T-cell (primary cell): ENCODE data around the gene PAQR8. TPM values are rescaled to one million over a fixed set of nuclear protein-coding genes. Genes with fewer than 3 reads are reported as not detected.
"Not testable (repeated sequence)": the region's sequence is repeated elsewhere in the genome, so short reads cannot be mapped to it uniquely, and the experiment has no call there.

Source experiments
- ATAC-seq, 4 experiments: fragments of 200-7000 bp in 3 of 4; fragments of 150-1000 bp in 1 of 4; cut with Tn5 transposase; replicated peaks in 1 of 4; 1 replicate in 3 of 4; 2 replicates in 1 of 4; pipeline ENCODE4 v1.10.0; 2021; ENCODE audit warnings: moderate library complexity in 3 of 4, mild to moderate bottlenecking in 2 of 4, moderate number of reproducible peaks in 1 of 4
- CTCF ChIA-PET, 2 donors: fragments of 300-600 bp; sonication (Branson Sonifier 250); formaldehyde crosslinking; loops; one replicate each; lab custom pipeline; 2022; ENCODE audit warnings: antibody characterized with exemption in 2 of 2; lab: Charles Lee
- POLR2A ChIA-PET, 2 donors: fragments of 300-600 bp; sonication (Branson Sonifier 250); formaldehyde crosslinking; loops; one replicate each; lab custom pipeline; 2022; ENCODE audit warnings: antibody characterized with exemption in 2 of 2; lab: Charles Lee
- DNase-seq, 35 experiments: peaks; one replicate each; pipeline versions ENCODE4 v3.0.0 to v3.0.0-alpha.2; 2013 to 2023
- H3K27ac ChIP-seq: one replicate; pipeline ENCODE4 v1.5.1; 2013; ENCODE audit warnings: low read length
- H3K27me3 ChIP-seq, 2 experiments: replicated peaks in 1 of 2; 1 replicate in 1 of 2; 2 replicates in 1 of 2; pipeline versions ENCODE4 v1.6.1 to v1.7.0; 2013; ENCODE audit warnings: low read length in 1 of 2, mixed read lengths in 1 of 2; ENCODE audit not compliant: control insufficient read depth in 2 of 2, insufficient read depth in 2 of 2; ENCODE audit errors: extremely low read depth in 1 of 2
- H3K36me3 ChIP-seq, 2 donors: 1 replicate in 1 of 2; 2 replicates in 1 of 2; pipeline versions ENCODE4 v1.6.1 to v1.7.0; 2013; ENCODE audit warnings: low read length in 1 of 2; ENCODE audit not compliant: control insufficient read depth in 2 of 2, insufficient read depth in 1 of 2; ENCODE audit errors: extremely low read depth in 1 of 2
- H3K4me1 ChIP-seq, 2 experiments: 1 replicate in 1 of 2; 2 replicates in 1 of 2; pipeline versions ENCODE4 v1.6.1 to v1.7.0; 2013; ENCODE audit warnings: low read length in 2 of 2, mixed read lengths in 1 of 2; ENCODE audit not compliant: insufficient read depth in 2 of 2, control insufficient read depth in 1 of 2; ENCODE audit errors: extremely low read depth in 1 of 2
- H3K4me3 ChIP-seq, 2 donors: 1 replicate in 1 of 2; 2 replicates in 1 of 2; pipeline versions ENCODE4 v1.5.1 to v1.7.0; 2013; ENCODE audit warnings: mild to moderate bottlenecking in 2 of 2, low read length in 1 of 2, moderate library complexity in 1 of 2; ENCODE audit not compliant: control insufficient read depth in 1 of 2; ENCODE audit errors: extremely low read depth in 1 of 2
- H3K9me3 ChIP-seq: 2 replicates; pipeline ENCODE4 v1.7.0; 2013
- H3K27ac Mint-ChIP-seq, 2 donors: one replicate each; pipeline ENCODE4 v1.8.0; 2020 to 2021; ENCODE audit warnings: mild to moderate bottlenecking in 2 of 2, mixed read lengths in 2 of 2
- H3K27me3 Mint-ChIP-seq, 2 donors: one replicate each; pipeline ENCODE4 v1.8.0; 2021 to 2022; ENCODE audit warnings: mixed read lengths in 2 of 2
- H3K36me3 Mint-ChIP-seq: one replicate; pipeline ENCODE4 v1.8.0; 2021; ENCODE audit warnings: mixed read lengths
- H3K4me1 Mint-ChIP-seq, 3 donors: one replicate each; pipeline ENCODE4 v1.8.0; 2020 to 2022; ENCODE audit warnings: mixed read lengths in 3 of 3, mild to moderate bottlenecking in 1 of 3
- H3K4me3 Mint-ChIP-seq, 3 donors: one replicate each; pipeline ENCODE4 v1.8.0; 2020 to 2022; ENCODE audit warnings: mild to moderate bottlenecking in 3 of 3, mixed read lengths in 3 of 3, moderate library complexity in 3 of 3
- H3K9me3 Mint-ChIP-seq, 3 donors: one replicate each; pipeline ENCODE4 v1.8.0; 2020 to 2022; ENCODE audit warnings: mixed read lengths in 3 of 3
- WGBS: methylation state at CpG from one replicate; pipeline ENCODE4 v1.1.5; 2013; ENCODE audit warnings: missing lambda C conversion rate; ENCODE audit not compliant: insufficient coverage; 5-methylcytosine and 5-hydroxymethylcytosine counted together
- total RNA-seq, 35 experiments: library from RNA in 6 of 35; stranded (reverse) in 6 of 35; fragments of 120-200 nt in 1 of 35; gene quantifications; one replicate each; pipeline versions ENCODE4 v1.2.1 to v1.2.4 and lab custom pipeline; 2013 to 2026

PAQR8 gene
- total RNA-seq, 5 donors from 2014 or later (not counting 1 experiment from before 2014, with no cell fraction given): 12.0 to 35.2 (median 30.2) TPM

DNA sequence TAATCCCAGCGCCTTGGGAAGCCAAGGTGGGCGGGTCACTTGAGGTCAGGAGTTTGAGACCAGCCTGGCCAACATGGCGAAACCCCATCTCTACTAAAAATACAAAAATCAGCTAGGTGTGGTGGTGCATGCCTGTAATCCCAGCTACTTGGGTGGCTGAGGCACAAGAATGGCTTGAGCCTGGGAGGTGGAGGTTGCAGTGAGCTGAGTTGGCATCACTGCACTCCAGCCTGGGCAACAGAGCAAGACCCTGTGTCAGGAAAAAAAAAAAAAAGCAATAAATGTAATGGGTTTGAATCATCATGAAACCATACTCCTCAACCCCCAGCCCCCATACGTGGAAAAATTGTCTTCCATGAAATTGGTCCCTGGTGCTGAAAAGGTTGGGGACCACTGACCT, 26.2 kb downstream of the PAQR8 start:
- no CpG with 5 or more reads among the region's 4 CpGs for WGBS
- Histone ChIP-seq H3K27ac (peak overlapping the region; percentile 89), H3K4me1 (peaks cover 34 to 54% of the 10 kb centered on the region in 2 experiments)
- not testable (repeated sequence) for ATAC-seq, H3K27me3 Mint-ChIP-seq, H3K4me3 ChIP-seq, DNase-seq, H3K9me3 ChIP-seq, H3K9me3 Mint-ChIP-seq, H3K36me3 ChIP-seq, H3K27me3 ChIP-seq, H3K4me3 Mint-ChIP-seq
- peak overlapping the region; percentile 96 to 98 for H3K27ac Mint-ChIP-seq
- CTCF ChIA-PET: interaction anchor here (0.7 to 4.8 kb wide), 7 partner anchors 12 to 127 kb away, joined by 3 to 28 read pairs (median 8); no protein-coding TSS in a partner anchor
- peaks cover 19% of the 10 kb centered on the region for H3K36me3 Mint-ChIP-seq
- POLR2A ChIA-PET: interaction anchor here in 1 of 2 donors (0.7 kb wide), 1 partner anchor 11 kb away, joined by 6 read pairs; no protein-coding TSS in a partner anchor
- peaks cover 84 to 92% (median 88%) of the 10 kb centered on the region in 3 donors for H3K4me1 Mint-ChIP-seq

DNA sequence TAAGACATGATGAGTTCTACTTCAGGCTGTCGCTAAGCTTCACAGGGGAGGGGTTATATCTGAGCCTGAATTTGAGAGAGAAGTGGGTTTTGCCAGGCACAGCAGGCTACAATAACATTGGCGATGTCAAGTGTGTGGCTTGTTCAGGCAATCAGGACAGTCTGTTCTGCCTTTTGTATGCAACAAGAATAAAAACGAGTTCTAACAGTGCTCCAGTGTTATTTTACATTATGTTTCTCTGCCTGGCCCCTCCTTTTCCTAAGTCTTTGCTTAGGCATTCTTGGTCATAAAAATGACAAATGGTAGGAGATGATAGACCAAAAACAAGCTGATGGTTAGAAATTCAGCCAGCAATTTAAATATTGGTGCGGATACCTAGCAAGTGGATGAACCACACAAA, 26.8 kb downstream of the PAQR8 start:
- H3K9me3 Mint-ChIP-seq: peaks cover 0 to 3% (median 0%) of the 10 kb centered on the region in 3 donors
- WGBS: 61% methylated on average over 3 of the region's 4 CpGs
- H3K36me3 Mint-ChIP-seq: peaks cover 17% of the 10 kb centered on the region
- no peaks in the 10 kb centered on the region for H3K27me3 Mint-ChIP-seq
- Histone ChIP-seq H3K27ac (peak overlapping the region; percentile 89), H3K27me3 (no peaks in the 10 kb centered on the region), H3K36me3 (peaks cover 0 to 7% of the 10 kb centered on the region in 2 donors), H3K9me3 (no peaks in the 10 kb centered on the region), H3K4me1 (peaks cover 41 to 57% of the 10 kb centered on the region in 2 experiments), H3K4me3 (no peak overlapping the region)
- ATAC-seq: no peak
- peak in 3 of 35 experiments; percentile 17 to 63 (median 41) for DNase-seq
- peak overlapping the region in 1 of 3 donors; percentile 81 for H3K4me3 Mint-ChIP-seq
- peak overlapping the region; percentile 96 to 98 for H3K27ac Mint-ChIP-seq
- ChIA-PET CTCF (interaction anchor here (0.6 to 4.8 kb wide), 13 partner anchors 9 to 263 kb away, joined by 3 to 88 read pairs (median 9); no protein-coding TSS in a partner anchor), POLR2A (interaction anchor here in 1 of 2 donors (1.7 to 1.9 kb wide), 3 partner anchors 10 to 104 kb away, joined by 8 to 17 read pairs (median 9); partner anchors contain the start of genes MCM3 and PAQR8)
- H3K4me1 Mint-ChIP-seq: peaks cover 87 to 96% (median 92%) of the 10 kb centered on the region in 3 donors

DNA sequence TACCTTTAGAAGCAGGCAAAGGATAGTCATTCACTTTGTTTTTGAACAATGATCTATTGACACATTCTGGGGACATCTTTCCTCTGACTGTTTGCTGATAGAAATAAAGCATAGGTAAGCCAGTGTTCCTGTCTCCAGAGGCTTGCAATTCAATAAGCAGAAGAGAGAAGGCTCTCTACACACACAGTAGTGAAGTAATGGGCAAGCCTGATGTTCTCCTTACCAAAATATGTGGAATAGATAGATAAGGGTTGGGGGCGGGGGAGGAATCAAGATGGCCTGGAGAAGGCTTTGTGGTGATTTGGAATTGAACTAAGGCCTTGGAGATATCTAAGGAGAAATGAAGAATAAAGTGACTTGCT, 27.3 kb downstream of the PAQR8 start:
- Mint-ChIP-seq H3K27ac (peak overlapping the region; percentile 96 to 98), H3K27me3 (no peaks in the 10 kb centered on the region), H3K36me3 (peaks cover 12% of the 10 kb centered on the region), H3K4me1 (peaks cover 87 to 96% (median 92%) of the 10 kb centered on the region in 3 donors), H3K9me3 (peaks cover 0 to 3% (median 0%) of the 10 kb centered on the region in 3 donors), H3K4me3 (peak overlapping the region; percentile 68 to 81 (median 81))
- Histone ChIP-seq H3K36me3 (peaks cover 0 to 7% of the 10 kb centered on the region in 2 donors), H3K4me1 (peaks cover 45 to 60% of the 10 kb centered on the region in 2 experiments), H3K27me3 (no peaks in the 10 kb centered on the region), H3K4me3 (no peak overlapping the region), H3K9me3 (no peaks in the 10 kb centered on the region), H3K27ac (peak overlapping the region; percentile 89)
- DNase-seq: peak in 2 of 35 experiments; percentile 25 to 26
- ATAC-seq: peak in 1 of 4 experiments; percentile 8
- ChIA-PET POLR2A (interaction anchor here (0.6 to 2.0 kb wide), 7 partner anchors 10 to 104 kb away, joined by 3 to 17 read pairs (median 8); partner anchors contain the start of genes MCM3 (in 1 of the 2) and PAQR8 (in 1 of the 2)), CTCF (interaction anchor here (0.6 to 4.8 kb wide), 24 partner anchors 9 to 281 kb away, joined by 3 to 88 read pairs (median 6); partner anchors contain the start of genes EFHC1 (in 1 of the 2), MCM3 (in 1 of the 2) and PAQR8 (in 1 of the 2))
- 75% methylated on average over 1 of the region's 1 CpG for WGBS

DNA sequence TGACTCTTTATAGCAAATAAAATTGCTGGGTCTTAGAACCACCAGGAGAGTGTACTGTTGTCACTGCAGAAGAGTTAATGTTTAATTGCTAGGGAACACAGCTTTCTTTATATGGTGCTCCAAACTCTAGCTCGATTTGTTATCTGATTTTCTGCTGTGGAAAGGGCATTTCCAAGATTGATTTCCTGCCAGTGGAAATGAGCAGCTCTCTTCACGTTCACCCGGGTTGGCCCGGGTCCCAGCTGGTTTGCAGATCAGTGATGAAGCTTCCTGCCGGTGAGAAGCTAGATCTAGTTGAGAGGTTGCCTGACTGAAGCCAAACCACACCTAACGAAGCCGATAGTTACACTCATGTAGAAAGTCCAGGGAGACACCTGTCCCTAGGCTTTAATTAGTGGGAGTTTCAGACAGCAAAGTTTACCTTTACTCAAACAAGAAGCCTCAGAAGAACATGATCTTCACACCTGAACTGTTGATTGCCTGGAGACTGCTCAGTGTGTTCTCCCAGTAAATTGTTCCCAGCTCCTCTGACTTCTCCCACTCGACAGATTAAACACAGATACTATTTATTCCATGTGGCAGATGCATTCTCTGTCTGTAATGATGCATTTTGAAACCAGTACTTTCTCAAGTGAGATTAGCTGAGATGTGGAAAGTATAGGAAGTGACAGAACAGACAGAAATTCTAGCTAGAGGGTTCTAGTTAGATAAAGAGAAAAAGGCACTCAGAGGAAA, 27.8 kb downstream of the PAQR8 start:
- H3K27me3 Mint-ChIP-seq: no peaks in the 10 kb centered on the region
- peak overlapping the region; percentile 68 to 81 (median 81) for H3K4me3 Mint-ChIP-seq
- peaks cover 0 to 7% of the 10 kb centered on the region in 2 donors for H3K36me3 ChIP-seq
- peak overlapping the region; percentile 96 to 98 for H3K27ac Mint-ChIP-seq
- H3K9me3 Mint-ChIP-seq: peaks cover 0 to 3% (median 0%) of the 10 kb centered on the region in 3 donors
- H3K27me3 ChIP-seq: no peaks in the 10 kb centered on the region
- peaks cover 85 to 96% (median 92%) of the 10 kb centered on the region in 3 donors for H3K4me1 Mint-ChIP-seq
- H3K27ac ChIP-seq: peak overlapping the region; percentile 89
- peaks cover 8% of the 10 kb centered on the region for H3K36me3 Mint-ChIP-seq
- no peaks in the 10 kb centered on the region for H3K9me3 ChIP-seq
- ChIA-PET CTCF (interaction anchor here (0.6 to 4.8 kb wide), 35 partner anchors 8 to 280 kb away, joined by 3 to 88 read pairs (median 5); partner anchors contain the start of genes EFHC1 (in 2 of the 2), PAQR8 (in 2 of the 2) and MCM3 (in 1 of the 2)), POLR2A (interaction anchor here (0.5 to 2.0 kb wide), 12 partner anchors 9 to 226 kb away, joined by 3 to 17 read pairs (median 5); partner anchors contain the start of genes MCM3 (in 1 of the 2) and PAQR8 (in 1 of the 2))
- H3K4me1 ChIP-seq: peaks cover 50 to 65% of the 10 kb centered on the region in 2 experiments
- ATAC-seq (peak; percentile 48 to 69 (median 64)), DNase-seq (peak; percentile 22 to 77 (median 57))
- peak overlapping the region; percentile 25 to 29 for H3K4me3 ChIP-seq
- whole genome bisulfite sequencing: 0% methylated on average over 3 of the region's 8 CpGs

DNA sequence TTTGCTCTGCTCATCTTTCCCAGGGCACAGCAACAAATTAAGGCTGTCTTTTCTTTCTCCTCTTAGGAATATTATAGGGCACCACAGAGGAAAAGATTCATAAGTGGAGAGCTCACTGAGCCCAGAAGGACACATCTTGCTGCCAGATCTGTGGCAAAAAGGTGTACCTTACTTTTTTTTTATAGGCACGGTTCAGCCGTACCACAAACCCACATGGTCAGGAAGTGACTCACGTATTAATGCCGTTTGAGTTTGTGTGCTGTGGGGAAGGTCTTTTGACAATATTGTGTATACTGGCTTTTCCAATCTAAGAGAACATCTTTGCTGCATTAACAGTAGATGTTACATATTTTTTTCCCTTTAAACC, 28.4 kb downstream of the PAQR8 start:
- ChIA-PET POLR2A (interaction anchor here (0.5 to 2.0 kb wide), 9 partner anchors 9 to 108 kb away, joined by 3 to 17 read pairs (median 5); partner anchors contain the start of genes MCM3 (in 1 of the 2) and PAQR8 (in 1 of the 2)), CTCF (interaction anchor here (0.6 to 4.8 kb wide), 28 partner anchors 8 to 273 kb away, joined by 3 to 88 read pairs (median 6); partner anchors contain the start of genes EFHC1 (in 2 of the 2), PAQR8 (in 2 of the 2) and MCM3 (in 1 of the 2))
- ATAC-seq (peak; percentile 69 to 76 (median 72)), DNase-seq (peak; percentile 18 to 87 (median 48))
- Mint-ChIP-seq H3K4me3 (peak overlapping the region; percentile 68 to 81 (median 81)), H3K27ac (peak overlapping the region; percentile 96 to 98), H3K4me1 (peaks cover 83 to 93% (median 90%) of the 10 kb centered on the region in 3 donors), H3K27me3 (no peaks in the 10 kb centered on the region), H3K9me3 (peaks cover 0 to under 1% (median 0%) of the 10 kb centered on the region in 3 donors), H3K36me3 (peaks cover 4% of the 10 kb centered on the region)
- Histone ChIP-seq H3K4me3 (peak overlapping the region; percentile 25 to 29), H3K4me1 (peaks cover 56 to 64% of the 10 kb centered on the region in 2 experiments), H3K27ac (peak overlapping the region; percentile 89), H3K27me3 (no peaks in the 10 kb centered on the region), H3K36me3 (peaks cover 0 to 7% of the 10 kb centered on the region in 2 donors), H3K9me3 (no peaks in the 10 kb centered on the region)
- no CpG with 5 or more reads among the region's 4 CpGs for WGBS
